Measurements from ENCODE around the gene ZDHHC4.
"Not testable (repeated sequence)": the region's sequence is repeated elsewhere in the genome, so short reads cannot be mapped to it uniquely, and the experiment has no call there.

The ZDHHC4 gene

GRCh38 chr7:6608081-6608480 lies 30.8 kb downstream of the ZDHHC4 start:
- no peak for DNase-seq

DNA sequence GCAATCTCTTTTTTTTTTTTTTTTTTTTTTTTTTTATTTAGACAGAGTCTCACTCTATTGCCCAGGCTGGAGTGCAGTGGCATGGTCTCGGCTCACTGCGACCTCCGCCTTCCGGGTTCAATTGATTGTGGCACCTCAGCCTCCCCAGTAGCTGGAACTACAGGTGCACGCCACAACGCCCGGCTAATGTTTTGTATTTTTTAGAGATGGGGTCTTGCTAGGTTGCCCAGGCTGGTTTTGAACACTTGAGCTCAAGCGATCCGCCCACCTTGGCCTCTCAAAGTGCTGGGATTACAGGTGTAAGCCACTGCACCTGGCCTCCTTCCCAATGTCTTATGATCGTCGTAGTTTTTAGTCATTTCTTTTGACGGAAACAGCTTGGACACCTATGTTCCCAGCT lies 31.5 kb downstream of the ZDHHC4 start:
- no peak for DNase-seq

DNA sequence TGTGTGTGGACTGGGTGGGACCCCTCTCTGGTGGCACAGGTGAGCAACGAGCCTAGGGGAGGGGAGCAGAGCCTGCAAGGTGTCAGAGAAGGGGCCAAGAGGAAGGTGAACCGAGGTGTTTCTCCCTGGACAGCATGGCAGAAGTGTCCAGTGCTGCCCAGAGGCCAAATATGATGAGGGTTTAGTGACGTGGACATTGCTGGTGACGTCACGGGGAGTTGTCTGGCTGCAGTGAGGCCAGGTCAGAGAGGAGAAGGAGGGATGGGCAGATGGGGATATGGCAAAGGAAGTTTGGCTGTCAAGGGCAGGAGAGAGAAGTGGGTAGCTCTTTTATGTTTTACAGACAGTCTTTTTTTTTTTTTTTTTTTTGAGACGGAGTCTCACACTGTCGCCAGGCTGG lies 35.6 kb downstream of the ZDHHC4 start:
- DNase-seq: no peak

- DNase-seq: no peak
Observed at GRCh38 chr7:6613706-6614105, 36.5 kb downstream of the ZDHHC4 start.

- no peak for DNase-seq
Observed at GRCh38 chr7:6614953-6615722, 37.9 kb downstream of the ZDHHC4 start, which contains the start of gene ZNF853. TSS of gene ZNF853 (plus strand) at chr7:6615610. CDS start at chr7:6616175, 565 bp downstream.

DNA sequence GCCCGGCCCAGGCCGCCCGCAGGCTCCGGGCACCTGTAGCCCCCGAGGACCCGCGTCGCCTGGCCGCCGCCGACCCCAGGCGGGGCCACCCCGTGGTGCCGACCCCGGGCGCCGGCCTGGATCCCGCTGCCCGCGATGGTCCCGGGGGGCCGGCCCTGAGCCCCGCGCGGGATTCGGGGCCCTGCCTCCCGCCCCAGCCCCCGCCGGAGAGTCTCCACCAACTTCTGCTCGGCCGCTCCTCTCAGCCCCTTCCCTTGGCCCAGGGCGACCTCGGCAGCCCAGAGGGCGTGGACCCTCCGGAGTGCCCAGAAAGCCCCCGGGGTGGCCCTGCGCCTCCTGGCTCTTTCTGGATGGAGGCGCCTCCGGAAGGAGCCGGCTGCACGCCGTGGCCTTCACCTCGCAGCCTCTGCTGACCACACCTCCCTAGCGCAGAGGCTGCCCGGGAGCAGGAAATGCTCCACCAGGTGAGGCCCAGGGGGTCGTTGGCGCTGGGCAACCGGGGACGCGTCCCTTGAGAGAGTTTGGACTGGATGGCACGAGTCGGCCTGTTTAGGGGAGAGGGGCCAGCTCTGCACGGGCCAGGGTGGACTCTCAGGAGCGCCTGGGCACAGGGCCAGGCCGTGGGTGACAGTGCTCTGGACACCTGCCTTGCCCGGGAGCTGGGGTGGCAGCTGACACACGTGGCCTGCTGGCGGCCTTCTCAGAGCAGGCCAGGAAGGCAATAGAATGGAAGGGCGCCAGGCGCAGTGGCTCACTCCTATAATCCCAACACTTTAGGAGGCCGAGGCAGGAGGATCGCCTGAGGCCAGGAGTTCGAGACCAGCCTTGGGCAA lies 38.7 kb downstream of the ZDHHC4 start:
- no peak for DNase-seq

GRCh38 chr7:6616854-6617643 lies 39.8 kb downstream of the ZDHHC4 start:
- no peak for DNase-seq

DNA sequence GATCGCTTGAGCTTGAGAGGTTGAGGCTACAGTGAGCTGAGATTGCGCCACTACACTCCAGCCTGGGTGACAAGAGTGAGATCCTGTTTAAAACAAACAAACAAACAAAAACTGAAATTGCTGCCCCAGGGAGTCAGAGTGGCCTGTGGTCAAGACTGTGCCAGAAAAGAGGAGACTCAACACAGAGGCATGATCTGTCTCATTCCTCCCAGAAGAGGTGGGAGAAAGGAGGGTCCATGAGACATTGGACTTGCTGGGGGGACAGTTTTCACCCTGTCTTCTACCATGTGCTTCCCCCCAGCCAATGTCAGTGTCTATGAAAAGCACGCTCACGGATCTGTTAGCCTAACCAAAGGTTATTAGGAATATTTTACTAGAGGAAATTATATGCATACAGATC lies 41.4 kb downstream of the ZDHHC4 start:
- no peak for DNase-seq

DNA sequence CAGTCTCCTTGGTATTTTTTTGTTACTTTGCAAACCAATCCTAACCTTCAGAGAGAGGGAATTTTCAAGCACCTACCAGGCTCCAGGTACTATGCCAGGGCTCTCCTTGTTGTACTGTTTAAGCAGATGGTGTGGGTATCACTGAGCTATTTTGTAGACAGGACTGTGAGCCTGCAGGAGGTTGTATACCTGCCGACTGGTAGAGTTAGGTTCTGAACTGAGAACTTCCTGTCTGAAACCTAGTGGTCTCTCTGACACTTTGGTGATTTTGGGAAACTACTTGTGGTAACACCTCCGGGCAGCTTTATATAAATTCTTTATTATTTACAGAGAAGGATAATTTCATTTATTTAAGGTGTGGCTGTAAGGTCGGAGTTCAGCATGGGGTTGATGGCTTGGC lies 42.7 kb downstream of the ZDHHC4 start:
- DNase-seq: no peak

GRCh38 chr7:6621195-6622133 lies 44.2 kb downstream of the ZDHHC4 start:
- DNase-seq: no peak

- DNase-seq: no peak
Observed at GRCh38 chr7:6622134-6622710, 45.0 kb downstream of the ZDHHC4 start.

- no peak for DNase-seq
Observed at GRCh38 chr7:6623589-6624245, 46.5 kb downstream of the ZDHHC4 start.

GRCh38 chr7:6624246-6624611 lies 47.0 kb downstream of the ZDHHC4 start:
- no peak for DNase-seq

- no peak for DNase-seq
Observed at GRCh38 chr7:6628045-6628444, 50.8 kb downstream of the ZDHHC4 start.

DNA sequence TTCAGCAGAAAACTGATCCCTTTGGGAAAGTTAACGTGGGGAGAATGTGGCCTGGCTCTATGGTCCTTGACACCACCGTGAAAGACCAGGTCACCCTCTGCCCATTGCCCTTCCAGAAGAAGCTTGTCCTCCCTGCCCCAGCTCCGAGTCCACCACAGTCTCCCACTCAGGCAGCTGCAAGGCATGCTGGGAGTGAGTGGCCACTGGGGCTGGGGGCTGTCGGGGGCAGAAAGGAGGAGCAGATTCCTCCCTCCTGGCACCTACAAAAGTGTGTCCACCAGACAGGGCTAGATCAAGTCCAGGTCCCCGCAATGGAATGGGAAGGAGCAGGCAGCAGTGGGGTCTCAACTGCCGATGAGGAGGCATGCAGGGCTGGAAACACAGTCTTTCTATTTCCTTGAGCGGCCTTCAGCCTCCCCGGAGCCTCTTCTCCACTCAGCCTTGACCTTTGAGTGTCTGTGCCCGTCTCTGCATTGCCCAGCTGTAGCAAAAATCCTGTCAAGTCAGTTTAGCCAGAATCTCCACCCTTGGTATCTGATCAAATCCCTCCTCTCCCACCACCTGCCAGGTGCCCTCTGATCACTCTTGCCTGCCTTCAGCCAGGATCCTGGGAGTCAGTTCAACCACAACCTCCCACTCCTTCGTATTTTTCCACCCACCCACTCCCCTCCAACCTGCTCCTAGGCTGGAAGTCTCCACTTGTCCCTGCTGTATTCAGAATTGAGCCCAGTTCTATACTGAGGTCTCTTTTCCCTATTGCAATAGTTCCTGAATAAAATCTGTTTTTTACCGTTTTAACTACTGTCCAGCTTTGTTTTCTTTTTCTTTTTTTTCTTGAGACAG lies 53.0 kb downstream of the ZDHHC4 start:
- DNase-seq: no peak

GRCh38 chr7:6631605-6632004 lies 54.4 kb downstream of the ZDHHC4 start:
- DNase-seq: no peak

DNA sequence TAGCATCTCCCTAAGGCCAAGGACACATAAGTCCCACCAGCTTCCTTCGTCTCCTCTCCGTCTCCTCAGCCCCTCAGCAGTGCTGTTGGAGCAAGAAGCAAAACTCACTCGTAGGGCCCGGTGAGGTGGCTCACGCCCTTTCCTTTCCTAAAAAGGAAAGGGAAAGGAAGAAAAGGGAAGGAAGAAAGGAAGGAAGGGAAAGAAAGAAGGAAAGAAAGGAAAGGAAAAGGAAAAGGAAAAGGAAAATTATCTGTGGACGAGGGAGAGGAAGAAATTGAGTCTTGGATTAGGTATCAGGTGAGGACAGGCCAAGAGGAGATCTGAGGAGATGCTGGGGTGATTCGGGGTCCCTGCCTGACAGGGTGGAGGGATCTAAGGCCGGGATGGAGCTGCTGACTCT lies 56.8 kb downstream of the ZDHHC4 start:
- DNase-seq: no peak

GRCh38 chr7:6634971-6635370 lies 57.7 kb downstream of the ZDHHC4 start:
- DNase-seq: not testable (repeated sequence)

- peak; percentile 72 for DNase-seq
Observed at GRCh38 chr7:6636741-6637543, 59.7 kb downstream of the ZDHHC4 start, which contains the start of gene ZNF316. TSS of gene ZNF316 (plus strand) at chr7:6637318. CDS start at chr7:6642410, 5,092 bp downstream.
